Measurements from ENCODE around the gene TSC2.
A peak's percentile ranks its signal among the peaks of the same experiment; 100 is the strongest.

The TSC2 gene

DNA sequence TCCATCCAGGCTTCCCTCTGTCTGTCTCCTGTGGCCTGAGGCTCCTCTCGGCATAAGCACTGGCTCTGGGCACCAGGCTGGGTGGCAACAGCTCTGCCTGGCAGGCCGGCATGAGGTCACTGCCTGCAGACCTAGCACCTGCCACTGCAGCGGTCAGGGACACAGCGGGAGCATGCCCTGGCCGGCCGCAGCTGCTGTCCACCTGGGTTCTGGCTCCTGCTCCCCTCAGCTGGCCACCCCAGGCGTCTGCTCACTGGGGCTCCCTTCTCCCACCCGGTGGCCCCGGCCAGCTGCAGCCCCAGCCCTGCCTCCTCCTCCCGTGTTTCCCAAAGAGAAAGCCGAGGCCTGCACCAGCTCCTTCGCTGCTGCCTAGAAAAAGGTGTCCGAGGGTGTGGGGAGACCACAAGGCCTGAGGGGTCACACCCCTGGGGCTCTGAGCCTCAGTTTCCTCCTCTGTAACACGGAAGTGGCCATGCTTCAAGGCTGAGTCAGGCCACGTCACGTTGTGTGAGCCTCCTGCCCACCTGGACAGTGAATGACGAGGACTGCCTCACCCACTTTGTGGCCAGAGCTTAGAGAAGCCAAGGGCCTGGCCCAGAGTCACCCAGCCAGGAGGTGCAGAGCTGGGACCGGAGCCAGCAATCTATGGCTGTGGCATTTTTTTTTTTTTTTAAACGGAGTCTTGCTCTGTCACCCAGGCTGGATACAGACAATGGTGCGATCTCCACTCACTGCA lies 6.8 kb upstream of the TSC2 start:
- no peak for TF ChIP-seq EP300 (IDR thresholded peaks at IDR 0.05; ENCODE audit: borderline replicate concordance)
- TF ChIP-seq REST (IDR thresholded peaks at IDR 0.05; ENCODE audit: low read depth), result no peak
- no peak for TF ChIP-seq CEBPB (IDR thresholded peaks at IDR 0.05)
- no peak; the same call in 1 of the 2 replicates for TF ChIP-seq RAD21 (IDR thresholded peaks at IDR 0.05; ENCODE audit: low read depth)
- 0 out of 2 replicates have a peak, but pooled peaks have one; percentile 46 for TF ChIP-seq CREB1 (IDR thresholded peaks at IDR 0.05; ENCODE audit: low read depth)
- TF ChIP-seq NFIC (IDR thresholded peaks at IDR 0.05), result peak; percentile 87
- TF ChIP-seq ZBTB7A (IDR thresholded peaks at IDR 0.05; ENCODE audit: low read depth), result no peak; the same call in 1 of the 2 replicates
- peak; percentile 27; the same call in 1 of the 2 replicates for TF ChIP-seq TEAD4 (IDR thresholded peaks at IDR 0.05)
- TF ChIP-seq EGR1 (IDR thresholded peaks at IDR 0.05), result no peak
- 0 out of 2 replicates have a peak, but pooled peaks have one; percentile 38 for TF ChIP-seq YY1 (IDR thresholded peaks at IDR 0.05; ENCODE audit: low read depth)
- peak; percentile 75 for TF ChIP-seq TCF12 (IDR thresholded peaks at IDR 0.05; ENCODE audit: low read depth)
- no peak for TF ChIP-seq TAF1 (IDR thresholded peaks at IDR 0.05; ENCODE audit: low read depth)
- peak; percentile 51; the same call in 1 of the 2 replicates for TF ChIP-seq FOXM1 (IDR thresholded peaks at IDR 0.05; ENCODE audit: borderline replicate concordance, low read depth)
- peak; percentile 93 for TF ChIP-seq MAX (IDR thresholded peaks at IDR 0.05)

DNA sequence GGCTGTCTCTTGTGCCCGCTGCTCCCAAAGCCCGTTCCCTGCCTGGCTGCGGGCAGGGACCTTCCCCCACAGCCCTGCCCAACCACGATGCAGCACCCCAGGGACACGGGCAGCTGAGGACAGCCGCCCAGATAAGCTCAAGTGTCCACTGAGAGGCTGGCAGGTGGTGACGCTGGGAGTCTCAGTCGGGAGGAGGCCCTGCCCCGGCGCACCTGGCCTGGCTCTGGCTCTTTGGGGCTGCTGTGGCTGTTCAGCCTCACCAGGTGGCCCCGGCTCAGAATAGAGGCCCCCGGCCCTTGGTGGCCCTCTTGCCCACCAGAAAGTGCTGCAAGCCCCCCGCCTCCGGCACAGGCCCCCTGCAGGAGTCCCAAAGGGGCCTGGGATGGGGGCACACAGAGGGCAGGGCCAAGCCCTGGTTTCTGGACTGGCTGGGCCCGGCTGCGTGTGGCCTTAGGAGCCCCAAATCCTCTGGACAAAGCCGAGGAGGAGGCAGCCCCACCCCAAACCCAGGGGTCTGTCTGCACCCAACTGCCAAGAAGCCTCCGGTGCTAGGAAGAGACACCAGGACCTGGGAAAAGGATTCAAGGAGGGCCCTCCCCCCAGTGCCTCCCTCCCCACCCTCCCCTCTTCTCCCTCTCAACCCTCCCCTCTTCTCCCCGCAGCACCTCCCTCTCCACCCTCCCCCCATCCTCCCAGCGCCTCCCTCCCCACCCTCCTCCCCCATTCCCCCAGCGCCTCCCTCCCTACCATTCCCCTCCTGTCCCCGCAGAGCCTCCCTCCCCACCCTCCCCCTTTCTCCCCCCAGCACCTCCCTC lies 5.4 kb upstream of the TSC2 start:
- TF ChIP-seq FOXM1 (IDR thresholded peaks at IDR 0.05; ENCODE audit: borderline replicate concordance, low read depth), result no peak
- TF ChIP-seq EGR1 (IDR thresholded peaks at IDR 0.05), result no peak
- no peak for TF ChIP-seq NFIC (IDR thresholded peaks at IDR 0.05)
- TF ChIP-seq EP300 (IDR thresholded peaks at IDR 0.05; ENCODE audit: borderline replicate concordance), result peak; percentile 22; the same call in 1 of the 2 replicates
- TF ChIP-seq TAF1 (IDR thresholded peaks at IDR 0.05; ENCODE audit: low read depth), result no peak
- no peak for TF ChIP-seq ZBTB7A (IDR thresholded peaks at IDR 0.05; ENCODE audit: low read depth)
- peak; percentile 74 for TF ChIP-seq TCF12 (IDR thresholded peaks at IDR 0.05; ENCODE audit: low read depth)
- TF ChIP-seq, protein P1, sequence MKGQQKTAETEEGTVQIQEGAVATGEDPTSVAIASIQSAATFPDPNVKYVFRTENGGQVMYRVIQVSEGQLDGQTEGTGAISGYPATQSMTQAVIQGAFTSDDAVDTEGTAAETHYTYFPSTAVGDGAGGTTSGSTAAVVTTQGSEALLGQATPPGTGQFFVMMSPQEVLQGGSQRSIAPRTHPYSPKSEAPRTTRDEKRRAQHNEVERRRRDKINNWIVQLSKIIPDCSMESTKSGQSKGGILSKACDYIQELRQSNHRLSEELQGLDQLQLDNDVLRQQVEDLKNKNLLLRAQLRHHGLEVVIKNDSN (IDR thresholded peaks at IDR 0.05), result no peak
- TF ChIP-seq RAD21 (IDR thresholded peaks at IDR 0.05; ENCODE audit: low read depth), result 0 out of 2 replicates have a peak, but pooled peaks have one; percentile 5

- TF ChIP-seq TEAD4 (IDR thresholded peaks at IDR 0.05), result no peak
- TF ChIP-seq, protein P1 (IDR thresholded peaks at IDR 0.05), result peak; percentile 57
- TF ChIP-seq EP300 (IDR thresholded peaks at IDR 0.05; ENCODE audit: borderline replicate concordance), result no peak
- TF ChIP-seq TCF12 (IDR thresholded peaks at IDR 0.05; ENCODE audit: low read depth), result 0 out of 2 replicates have a peak, but pooled peaks have one; percentile 1
- TF ChIP-seq EGR1 (IDR thresholded peaks at IDR 0.05), result no peak
Measured at GRCh38 chr16:2042986-2043666, 4.7 kb upstream of the TSC2 start.

- TF ChIP-seq ZBTB7A (IDR thresholded peaks at IDR 0.05; ENCODE audit: low read depth) (0 out of 2 replicates have a peak, but pooled peaks have one; percentile 7), CEBPB (IDR thresholded peaks at IDR 0.05) (no peak)
Measured at GRCh38 chr16:2043667-2044451, 3.9 kb upstream of the TSC2 start.

- TF ChIP-seq REST (IDR thresholded peaks at IDR 0.05; ENCODE audit: low read depth) (no peak), MAX (IDR thresholded peaks at IDR 0.05) (no peak), FOXM1 (IDR thresholded peaks at IDR 0.05; ENCODE audit: borderline replicate concordance, low read depth) (no peak), TAF1 (IDR thresholded peaks at IDR 0.05; ENCODE audit: low read depth) (no peak), YY1 (IDR thresholded peaks at IDR 0.05; ENCODE audit: low read depth) (no peak)
- TF ChIP-seq, protein P1 (IDR thresholded peaks at IDR 0.05), result no peak
Measured at GRCh38 chr16:2044541-2044940, 3.2 kb upstream of the TSC2 start.
